ENCODE data around the gene ULK4.
A peak's percentile ranks its signal among the peaks of the same experiment; 100 is the strongest.

The ULK4 gene

GRCh38 chr3:41259449-41260062 lies 702.3 kb downstream of the ULK4 start:
- DNase-seq (ENCODE audit: low read depth): peak; percentile 49

GRCh38 chr3:41258239-41258800 lies 703.6 kb downstream of the ULK4 start:
- DNase-seq (ENCODE audit: low read depth): no peak

GRCh38 chr3:41251593-41251992 lies 710.3 kb downstream of the ULK4 start:
- DNase-seq (ENCODE audit: low read depth): no peak

GRCh38 chr3:41250825-41251224 lies 711.1 kb downstream of the ULK4 start:
- no peak for DNase-seq (ENCODE audit: low read depth)

- DNase-seq (ENCODE audit: low read depth): no peak
These were observed 712.6 kb downstream of the ULK4 start for GRCh38 chr3:41249318-41249717.

GRCh38 chr3:41248525-41248924 lies 713.4 kb downstream of the ULK4 start:
- DNase-seq (ENCODE audit: low read depth): no peak

- DNase-seq (ENCODE audit: low read depth): no peak
These were observed 714.6 kb downstream of the ULK4 start for GRCh38 chr3:41247055-41248004.

GRCh38 chr3:41244620-41245336 lies 717.1 kb downstream of the ULK4 start:
- no peak for DNase-seq (ENCODE audit: low read depth)

- DNase-seq (ENCODE audit: low read depth): no peak
These were observed 718.7 kb downstream of the ULK4 start for GRCh38 chr3:41243183-41243582.

- no peak for DNase-seq (ENCODE audit: low read depth)
These were observed 719.9 kb downstream of the ULK4 start for GRCh38 chr3:41241800-41242571.

- DNase-seq (ENCODE audit: low read depth): no peak
These were observed 720.7 kb downstream of the ULK4 start for GRCh38 chr3:41241161-41241560.

- no peak for DNase-seq (ENCODE audit: low read depth)
These were observed 722.3 kb downstream of the ULK4 start for GRCh38 chr3:41239587-41239986.

- DNase-seq (ENCODE audit: low read depth): no peak
These were observed 724.0 kb downstream of the ULK4 start for GRCh38 chr3:41237907-41238306.

- no peak for DNase-seq (ENCODE audit: low read depth)
These were observed 725.7 kb downstream of the ULK4 start for GRCh38 chr3:41236228-41236627.

- DNase-seq (ENCODE audit: low read depth): no peak
These were observed 726.8 kb downstream of the ULK4 start for GRCh38 chr3:41234823-41235721.

- DNase-seq (ENCODE audit: low read depth): peak; percentile 48
These were observed 737.6 kb downstream of the ULK4 start for GRCh38 chr3:41224120-41224806.

- no peak for DNase-seq (ENCODE audit: low read depth)
These were observed 738.2 kb downstream of the ULK4 start for GRCh38 chr3:41223691-41224090.

- no peak for DNase-seq (ENCODE audit: low read depth)
These were observed 738.8 kb downstream of the ULK4 start for GRCh38 chr3:41223078-41223477.

- no peak for DNase-seq (ENCODE audit: low read depth)
These were observed 739.4 kb downstream of the ULK4 start for GRCh38 chr3:41222501-41222900.

GRCh38 chr3:41222012-41222411 lies 739.9 kb downstream of the ULK4 start:
- DNase-seq (ENCODE audit: low read depth): no peak
